GM18508 (cell line): ENCODE results near the gene AMBP.

Experiments
- ATAC-seq: cut with Tn5 transposase; IDR thresholded peaks from one replicate; pipeline ENCODE4 v1.9.1; 2021; ENCODE audit warnings: moderate number of reproducible peaks; ENCODE audit not compliant: insufficient read depth, unreplicated experiment

Gene AMBP

GRCh38 chr9:114016629-114017423, 61.3 kb downstream of the AMBP start:
- ATAC-seq = no peak

- no peak for ATAC-seq
Observed at GRCh38 chr9:114016101-114016500, 62.0 kb downstream of the AMBP start.

- ATAC-seq = no peak
Observed at GRCh38 chr9:114015607-114016006, 62.5 kb downstream of the AMBP start.

GRCh38 chr9:114014044-114014443, 64.1 kb downstream of the AMBP start:
- ATAC-seq = no peak

GRCh38 chr9:114012126-114012525, 66.0 kb downstream of the AMBP start:
- no peak for ATAC-seq

GRCh38 chr9:114011313-114011712, 66.8 kb downstream of the AMBP start:
- ATAC-seq = no peak
